ENCODE data around the gene THRSP.
"Not testable (repeated sequence)": the region's sequence is repeated elsewhere in the genome, so short reads cannot be mapped to it uniquely, and the experiment has no call there.

THRSP gene

GRCh38 chr11:78038697-78039313 is 24.9 kb upstream of the THRSP start:
- in situ Hi-C loops (cut with MboI; ENCODE audit: low sequenced_read_pairs) = no loop called here

GRCh38 chr11:78039391-78039918 is 24.2 kb upstream of the THRSP start:
- in situ Hi-C loops (cut with MboI; ENCODE audit: low sequenced_read_pairs) = no loop called here

- in situ Hi-C loops (cut with MboI; ENCODE audit: low sequenced_read_pairs) = no loop called here
Measured at GRCh38 chr11:78039919-78040671, 23.6 kb upstream of the THRSP start.

- in situ Hi-C loops (cut with MboI; ENCODE audit: low sequenced_read_pairs) = no loop called here
Measured at GRCh38 chr11:78040691-78041379, 22.8 kb upstream of the THRSP start.

- in situ Hi-C loops (cut with MboI; ENCODE audit: low sequenced_read_pairs) = not testable (repeated sequence)
Measured at GRCh38 chr11:78041380-78041719, 22.3 kb upstream of the THRSP start.

GRCh38 chr11:78041843-78042440 is 21.7 kb upstream of the THRSP start:
- in situ Hi-C loops (cut with MboI; ENCODE audit: low sequenced_read_pairs) = no loop called here

GRCh38 chr11:78044706-78045105 is 19.0 kb upstream of the THRSP start:
- in situ Hi-C loops (cut with MboI; ENCODE audit: low sequenced_read_pairs) = no loop called here

- in situ Hi-C loops (cut with MboI; ENCODE audit: low sequenced_read_pairs) = no loop called here
Measured at GRCh38 chr11:78045851-78046485, 17.7 kb upstream of the THRSP start.

- in situ Hi-C loops (cut with MboI; ENCODE audit: low sequenced_read_pairs) = no loop called here
Measured at GRCh38 chr11:78046486-78046854, 17.2 kb upstream of the THRSP start.

- in situ Hi-C loops (cut with MboI; ENCODE audit: low sequenced_read_pairs) = no loop called here
Measured at GRCh38 chr11:78048561-78048960, 15.1 kb upstream of the THRSP start.

GRCh38 chr11:78049348-78049747 is 14.3 kb upstream of the THRSP start:
- in situ Hi-C loops (cut with MboI; ENCODE audit: low sequenced_read_pairs) = no loop called here

GRCh38 chr11:78050964-78051831 is 12.5 kb upstream of the THRSP start:
- in situ Hi-C loops (cut with MboI; ENCODE audit: low sequenced_read_pairs) = no loop called here

GRCh38 chr11:78054971-78055370 is 8.7 kb upstream of the THRSP start:
- in situ Hi-C loops (cut with MboI; ENCODE audit: low sequenced_read_pairs) = no loop called here

- in situ Hi-C loops (cut with MboI; ENCODE audit: low sequenced_read_pairs) = no loop called here
Measured at GRCh38 chr11:78056093-78056492, 7.6 kb upstream of the THRSP start.

- in situ Hi-C loops (cut with MboI; ENCODE audit: low sequenced_read_pairs) = no loop called here
Measured at GRCh38 chr11:78057462-78058055, 6.1 kb upstream of the THRSP start.

GRCh38 chr11:78059749-78060328 is 3.8 kb upstream of the THRSP start:
- in situ Hi-C loops (cut with MboI; ENCODE audit: low sequenced_read_pairs) = not testable (repeated sequence)

- in situ Hi-C loops (cut with MboI; ENCODE audit: low sequenced_read_pairs) = no loop called here
Measured at GRCh38 chr11:78060533-78060932, 3.1 kb upstream of the THRSP start.

GRCh38 chr11:78061088-78061920 is 2.4 kb upstream of the THRSP start:
- in situ Hi-C loops (cut with MboI; ENCODE audit: low sequenced_read_pairs) = no loop called here

- in situ Hi-C loops (cut with MboI; ENCODE audit: low sequenced_read_pairs) = no loop called here
Measured at GRCh38 chr11:78061921-78062311, 1.7 kb upstream of the THRSP start.

Data from hTERT RPE-1 (cell line).